Measurements from ENCODE around the gene KHNYN. TPM values are rescaled to one million over a fixed set of nuclear protein-coding genes. Genes with fewer than 3 reads are reported as not detected.
"Not testable (repeated sequence)": the region's sequence is repeated elsewhere in the genome, so short reads cannot be mapped to it uniquely, and the experiment has no call there.

The KHNYN gene
- total RNA-seq, 4 donors from 2014 or later: 65.7 to 129 (median 101) TPM

GRCh38 chr14:24443053-24443665 lies 13.4 kb downstream of the KHNYN start:
- no peak for DNase-seq
- 2 to 3% methylated on average over 6 of the region's 7 CpGs for WGBS, 2 donors (ENCODE audit: low coverage in 1 of 2)
- in situ Hi-C loops (cut with MboI; ENCODE audit: low pct_ligation_motif_present in 1 of 4, low pct_unique_long_range_greater_than_20kb in 1 of 4, low sequenced_read_pairs in 3 of 4): loop anchor here in 3 of 4 donors (25.0 kb wide), 2 partner anchors 106 to 206 kb away; partner anchors contain the start of genes GMPR2 (in 3 of the 3), NEDD8 (in 3 of the 3), TINF2 (in 3 of the 3) and ADCY4 (in 1 of the 3)
- TF ChIP-seq POLR2AphosphoS5 (IDR thresholded peaks at IDR 0.05) (no peak), POLR2A (IDR thresholded peaks at IDR 0.05) (no peak), CTCF (IDR thresholded peaks at IDR 0.05) (no peak), EP300 (IDR thresholded peaks at IDR 0.05; ENCODE audit: low read depth) (no peak)
- intact Hi-C loops (cut with DNase I; ENCODE audit: low total_unique reads): loop anchor here (5.0 kb wide), 1 partner anchor 211 kb away; the partner anchor contains the start of genes GMPR2 and NEDD8
- no peaks in the 10 kb centered on the region for H3K9me3 ChIP-seq
- peaks cover 7 to 33% (median 14%) of the 10 kb centered on the region in 4 donors for H3K4me1 ChIP-seq
- peaks cover 0 to 6% (median 3%) of the 10 kb centered on the region in 4 donors for H3K36me3 ChIP-seq
- no peaks in the 10 kb centered on the region for H3K27me3 ChIP-seq
- peak overlapping the region; percentile 95 to 98 (median 96) for H3K27ac ChIP-seq
- peak overlapping the region; percentile 46 to 69 (median 58) for H3K4me3 ChIP-seq

GRCh38 chr14:24450828-24451227 lies 21.1 kb downstream of the KHNYN start:
- H3K9me3 ChIP-seq; H3K4me3 ChIP-seq; H3K27ac ChIP-seq; DNase-seq; H3K4me1 ChIP-seq; in situ Hi-C loops (cut with MboI; ENCODE audit: low pct_ligation_motif_present in 1 of 4, low pct_unique_long_range_greater_than_20kb in 1 of 4, low sequenced_read_pairs in 3 of 4); intact Hi-C loops (cut with DNase I; ENCODE audit: low total_unique reads); H3K27me3 ChIP-seq; H3K36me3 ChIP-seq: not testable (repeated sequence)
- WGBS, 2 donors (ENCODE audit: low coverage in 1 of 2): 94 to 100% methylated on average over 2 of the region's 2 CpGs

- Histone ChIP-seq H3K27ac (no peak overlapping the region), H3K4me1 (no peaks in the 10 kb centered on the region), H3K9me3 (no peaks in the 10 kb centered on the region), H3K36me3 (no peaks in the 10 kb centered on the region), H3K27me3 (no peaks in the 10 kb centered on the region), H3K4me3 (no peak overlapping the region)
- in situ Hi-C loops (cut with MboI; ENCODE audit: low pct_ligation_motif_present in 1 of 4, low pct_unique_long_range_greater_than_20kb in 1 of 4, low sequenced_read_pairs in 3 of 4): no loop called here
- TF ChIP-seq POLR2A (IDR thresholded peaks at IDR 0.05) (no peak), EP300 (IDR thresholded peaks at IDR 0.05; ENCODE audit: low read depth) (no peak), POLR2AphosphoS5 (IDR thresholded peaks at IDR 0.05) (no peak), CTCF (IDR thresholded peaks at IDR 0.05) (no peak)
- DNase-seq: no peak
- intact Hi-C loops (cut with DNase I; ENCODE audit: low total_unique reads): no loop called here
These were observed 27.2 kb downstream of the KHNYN start for GRCh38 chr14:24456980-24457379.

GRCh38 chr14:24458736-24459135 lies 29.0 kb downstream of the KHNYN start:
- WGBS, 2 donors (ENCODE audit: low coverage in 1 of 2): 92% methylated on average over 1 of the region's 1 CpG; no CpG with 5 or more reads in 1 of the 2 donors
- in situ Hi-C loops (cut with MboI; ENCODE audit: low pct_ligation_motif_present in 1 of 4, low pct_unique_long_range_greater_than_20kb in 1 of 4, low sequenced_read_pairs in 3 of 4): no loop called here
- Histone ChIP-seq H3K36me3 (no peaks in the 10 kb centered on the region), H3K27ac (no peak overlapping the region), H3K4me1 (no peaks in the 10 kb centered on the region), H3K27me3 (no peaks in the 10 kb centered on the region), H3K4me3 (no peak overlapping the region), H3K9me3 (no peaks in the 10 kb centered on the region)
- no peak for DNase-seq
- intact Hi-C loops (cut with DNase I; ENCODE audit: low total_unique reads): no loop called here
- no peak for TF ChIP-seq EP300 (IDR thresholded peaks at IDR 0.05; ENCODE audit: low read depth)
- TF ChIP-seq POLR2A (IDR thresholded peaks at IDR 0.05): no peak
- TF ChIP-seq CTCF (IDR thresholded peaks at IDR 0.05): no peak
- no peak for TF ChIP-seq POLR2AphosphoS5 (IDR thresholded peaks at IDR 0.05)

- H3K27me3 ChIP-seq: no peaks in the 10 kb centered on the region
- TF ChIP-seq CTCF (IDR thresholded peaks at IDR 0.05) (no peak), POLR2A (IDR thresholded peaks at IDR 0.05) (no peak), EP300 (IDR thresholded peaks at IDR 0.05; ENCODE audit: low read depth) (no peak), POLR2AphosphoS5 (IDR thresholded peaks at IDR 0.05) (no peak)
- H3K27ac ChIP-seq: no peak overlapping the region
- no peaks in the 10 kb centered on the region for H3K9me3 ChIP-seq
- H3K4me1 ChIP-seq: no peaks in the 10 kb centered on the region
- no peak overlapping the region for H3K4me3 ChIP-seq
- no peak for DNase-seq
- in situ Hi-C loops (cut with MboI; ENCODE audit: low pct_ligation_motif_present in 1 of 4, low pct_unique_long_range_greater_than_20kb in 1 of 4, low sequenced_read_pairs in 3 of 4): no loop called here
- intact Hi-C loops (cut with DNase I; ENCODE audit: low total_unique reads): no loop called here
- 76 to 89% methylated on average over 3 of the region's 3 CpGs for WGBS, 2 donors (ENCODE audit: low coverage in 1 of 2)
- no peaks in the 10 kb centered on the region for H3K36me3 ChIP-seq
These were observed 29.6 kb downstream of the KHNYN start for GRCh38 chr14:24459331-24459730.
